H1 (cell line): Measurements from ENCODE around the gene TLR1. TPM values are rescaled to one million over a fixed set of nuclear protein-coding genes. Genes with fewer than 3 reads are reported as not detected.
"Not testable (repeated sequence)": the region's sequence is repeated elsewhere in the genome, so short reads cannot be mapped to it uniquely, and the experiment has no call there.

Experiments
- CTCF ChIA-PET: fragments of 300-600 bp; sonication (Branson Sonifier 250); formaldehyde crosslinking; loops from one replicate; lab custom pipeline; 2021; ENCODE audit not compliant: partially characterized antibody; lab: Charles Lee
- POLR2A ChIA-PET: fragments of 300-600 bp; sonication (Branson Sonifier 250); formaldehyde crosslinking; loops from one replicate; lab custom pipeline; 2021; ENCODE audit warnings: inconsistent platforms; ENCODE audit not compliant: partially characterized antibody; lab: Charles Lee
- DNase-seq, 2 experiments: peaks; one replicate each; pipeline versions ENCODE4 v3.0.0 to v3.0.0-alpha.2; 2010 to 2022; ENCODE audit warnings: low spot score in 2 of 2, low read depth in 1 of 2, mixed read lengths in 1 of 2
- FAIRE-seq: peaks from 2 replicates; lab custom pipeline; 2011; peaks lifted over from hg19 to GRCh38; lab: Jason Lieb, UNC
- H2AFZ ChIP-seq: 2 replicates; pipeline ENCODE4 v1.8.1; 2012; ENCODE audit warnings: low read length, inconsistent platforms
- H2AK5ac ChIP-seq: 2 replicates; pipeline ENCODE4 v1.6.1; 2013; ENCODE audit warnings: low read depth, low read length
- H2BK120ac ChIP-seq: replicated peaks from 2 replicates; pipeline ENCODE3; 2013; ENCODE audit warnings: low read depth, low read length, inconsistent platforms
- H2BK12ac ChIP-seq: 2 replicates; pipeline ENCODE4 v1.6.1; 2013; ENCODE audit warnings: low read depth, low read length
- H2BK15ac ChIP-seq: 2 replicates; pipeline ENCODE4 v1.6.1; 2013; ENCODE audit warnings: low read length
- H2BK20ac ChIP-seq: 2 replicates; pipeline ENCODE4 v1.6.1; 2013; ENCODE audit warnings: low read length
- H2BK5ac ChIP-seq: 2 replicates; pipeline ENCODE4 v1.6.1; 2013; ENCODE audit warnings: low read depth, low read length
- H3K14ac ChIP-seq: 2 replicates; pipeline ENCODE4 v1.6.1; 2013; ENCODE audit warnings: inconsistent platforms; ENCODE audit not compliant: insufficient read length
- H3K18ac ChIP-seq: 2 replicates; pipeline ENCODE4 v1.6.1; 2013; ENCODE audit warnings: low read length; ENCODE audit errors: extremely low read depth
- H3K23ac ChIP-seq: 2 replicates; pipeline ENCODE4 v1.6.1; 2013; ENCODE audit warnings: inconsistent platforms; ENCODE audit not compliant: insufficient read length
- H3K23me2 ChIP-seq: 2 replicates; pipeline ENCODE4 v1.6.1; 2013; ENCODE audit warnings: low read depth, low read length
- H3K27ac ChIP-seq: 2 replicates; pipeline ENCODE4 v1.6.1; 2011; ENCODE audit warnings: low read depth, low read length, inconsistent platforms
- H3K27me3 ChIP-seq, 4 experiments: replicated peaks in 1 of 4; 1 replicate in 1 of 4; 2 replicates in 3 of 4; pipeline versions ENCODE4 v1.6.1 to v1.8.1; 2011 to 2013; ENCODE audit warnings: low read length in 3 of 4, mild to moderate bottlenecking in 3 of 4, inconsistent platforms in 2 of 4, mixed read lengths in 2 of 4, moderate library complexity in 1 of 4; ENCODE audit not compliant: control insufficient read depth in 3 of 4, insufficient read depth in 3 of 4; ENCODE audit errors: extremely low read depth in 1 of 4
- H3K36me3 ChIP-seq, 4 experiments: 2 replicates each; pipeline versions ENCODE4 v1.6.1 to v1.8.1; 2011 to 2013; ENCODE audit warnings: mild to moderate bottlenecking in 4 of 4, low read length in 3 of 4, moderate library complexity in 2 of 4, control low read depth in 1 of 4, inconsistent platforms in 1 of 4; ENCODE audit not compliant: insufficient read depth in 4 of 4, control insufficient read depth in 2 of 4
- H3K4ac ChIP-seq: replicated peaks from 2 replicates; pipeline ENCODE3; 2013; ENCODE audit warnings: low read length, low read depth, mixed read lengths, inconsistent platforms; ENCODE audit not compliant: insufficient read length
- H3K4me1 ChIP-seq, 4 experiments: replicated peaks in 1 of 4; 1 replicate in 1 of 4; 2 replicates in 3 of 4; pipeline versions ENCODE4 v1.6.1 to v1.8.1; 2011 to 2013; ENCODE audit warnings: low read length in 3 of 4, inconsistent platforms in 2 of 4, mixed read lengths in 1 of 4; ENCODE audit not compliant: insufficient read depth in 4 of 4, control insufficient read depth in 3 of 4
- H3K4me2 ChIP-seq, 2 experiments: 2 replicates each; pipeline versions ENCODE4 v1.6.1 to v1.8.1; 2011 to 2013; ENCODE audit warnings: low read depth in 2 of 2, low read length in 2 of 2, control low read depth in 1 of 2, inconsistent platforms in 1 of 2, mild to moderate bottlenecking in 1 of 2; ENCODE audit not compliant: insufficient read depth in 1 of 2
- H3K4me3 ChIP-seq, 4 experiments: fragments of 200-600, 300-600 bp in 1 of 4; sonication (generic), shearing (Covaris generic), sonication (Bioruptor Twin) in 1 of 4; 2 replicates each; pipeline versions ENCODE4 v1.5.1 to v1.8.1; 2011 to 2016; ENCODE audit warnings: low read length in 4 of 4, low read depth in 3 of 4, control low read depth in 2 of 4, inconsistent platforms in 2 of 4, mild to moderate bottlenecking in 2 of 4, mixed read lengths in 1 of 4, moderate library complexity in 1 of 4; ENCODE audit not compliant: insufficient read depth in 2 of 4; ENCODE audit errors: extremely low read depth in 1 of 4
- H3K56ac ChIP-seq: replicated peaks from 2 replicates; pipeline ENCODE3; 2013; ENCODE audit warnings: low read depth, mild to moderate bottlenecking, mixed read lengths, low read length, inconsistent platforms; ENCODE audit not compliant: insufficient read length
- H3K79me1 ChIP-seq: 2 replicates; pipeline ENCODE4 v1.6.1; 2013; ENCODE audit warnings: low read depth, low read length, control low read depth
- H3K79me2 ChIP-seq, 2 experiments: 2 replicates each; pipeline versions ENCODE4 v1.6.1 to v1.8.1; 2012 to 2013; ENCODE audit warnings: low read length in 2 of 2, mild to moderate bottlenecking in 2 of 2, inconsistent platforms in 1 of 2; ENCODE audit not compliant: insufficient read depth in 2 of 2, control insufficient read depth in 1 of 2
- H3K9ac ChIP-seq, 4 experiments: replicated peaks in 1 of 4; 1 replicate in 1 of 4; 2 replicates in 3 of 4; pipeline versions ENCODE4 v1.6.1 to v1.8.1; 2011 to 2013; ENCODE audit warnings: low read depth in 3 of 4, low read length in 3 of 4, control low read depth in 2 of 4, mild to moderate bottlenecking in 2 of 4, moderate library complexity in 2 of 4, inconsistent platforms in 1 of 4; ENCODE audit errors: extremely low read depth in 1 of 4
- H3K9me3 ChIP-seq, 2 experiments: 2 replicates each; pipeline versions ENCODE4 v1.6.1 to v1.8.1; 2012 to 2013; ENCODE audit warnings: mild to moderate bottlenecking in 2 of 2, moderate library complexity in 2 of 2, control low read depth in 1 of 2, inconsistent platforms in 1 of 2, low read depth in 1 of 2, low read length in 1 of 2, mixed read lengths in 1 of 2; ENCODE audit not compliant: insufficient read depth in 2 of 2
- H4K20me1 ChIP-seq, 2 experiments: replicated peaks in 1 of 2; 2 replicates each; pipeline versions ENCODE3 to v1.8.1; 2011 to 2013; ENCODE audit warnings: inconsistent platforms in 2 of 2, low read length in 2 of 2, mild to moderate bottlenecking in 1 of 2; ENCODE audit not compliant: insufficient read depth in 2 of 2, control insufficient read depth in 1 of 2
- H4K5ac ChIP-seq: 2 replicates; pipeline ENCODE4 v1.6.1; 2013; ENCODE audit warnings: low read length, low read depth, mixed read lengths, inconsistent platforms; ENCODE audit not compliant: insufficient read length
- H4K8ac ChIP-seq: 2 replicates; pipeline ENCODE4 v1.8.0; 2013; ENCODE audit warnings: mild to moderate bottlenecking, moderate library complexity, low read length, inconsistent platforms; ENCODE audit not compliant: insufficient read depth; ENCODE audit errors: extremely low read depth
- H4K91ac ChIP-seq: replicated peaks from 2 replicates; pipeline ENCODE3; 2013; ENCODE audit warnings: low read length, mixed read lengths, inconsistent platforms; ENCODE audit not compliant: insufficient read length
- WGBS, 2 experiments: shearing (Covaris generic) in 1 of 2; methylation state at CpG; one replicate each; pipeline versions ENCODE4 v1.1.6 to v1.1.7; 2013 to 2015; ENCODE audit warnings: low lambda C conversion rate in 2 of 2, mixed read lengths in 2 of 2, inconsistent platforms in 1 of 2, low coverage in 1 of 2, missing lambda C conversion rate in 1 of 2; ENCODE audit not compliant: insufficient replicate concordance in 2 of 2, insufficient coverage in 1 of 2, insufficient read length in 1 of 2; ENCODE audit errors: extremely low coverage in 1 of 2, missing lambda C conversion rate in 1 of 2; 5-methylcytosine and 5-hydroxymethylcytosine counted together
- polyA plus RNA-seq, 7 experiments: library from polyadenylated mRNA; depleted of rRNA in 3 of 7; stranded (reverse) in 5 of 7; unstranded in 2 of 7; fragments of >200 nt in 5 of 7; fragments of 200-250 nt in 2 of 7; gene quantifications; 1 replicate in 5 of 7; 2 replicates in 1 of 7; 4 replicates in 1 of 7; pipeline versions ENCODE4 v1.2.1 to v1.2.3, GENCODE V29; 2011 to 2013; ENCODE audit warnings: missing spikeins in 2 of 7, mixed read lengths in 2 of 7
- total RNA-seq: library from RNA; stranded (reverse); fragmentation: NEBNext Ultra II Directional; extraction: Animal tissue kit (Norgen Biotek cat#: 25700); gene quantifications from 2 replicates; pipeline ENCODE4 v1.2.1, GENCODE V29; 2021

The TLR1 gene
- total and polyA plus RNA-seq, 2 of the 8 experiments (the other 6 are each of a cell fraction or from before 2014, with no cell fraction given) = not detected

GRCh38 chr4:38777925-38778324 is 26.7 kb downstream of the TLR1 start:
- H2AFZ ChIP-seq, H3K14ac ChIP-seq, H3K36me3 ChIP-seq, H3K4me3 ChIP-seq, H3K9ac ChIP-seq, H2BK12ac ChIP-seq, H3K79me1 ChIP-seq, H2BK20ac ChIP-seq, H3K23me2 ChIP-seq, H4K91ac ChIP-seq, H3K23ac ChIP-seq, H4K8ac ChIP-seq, H4K20me1 ChIP-seq, H2BK5ac ChIP-seq, H3K27ac ChIP-seq, H3K9me3 ChIP-seq, H2BK15ac ChIP-seq, H3K27me3 ChIP-seq, FAIRE-seq, POLR2A ChIA-PET, H3K4me1 ChIP-seq, H3K56ac ChIP-seq, H3K18ac ChIP-seq, H3K79me2 ChIP-seq, H4K5ac ChIP-seq, DNase-seq, H3K4me2 ChIP-seq, H3K4ac ChIP-seq, H2BK120ac ChIP-seq, H2AK5ac ChIP-seq: not testable (repeated sequence)
- CTCF ChIA-PET = interaction anchor here (1.7 kb wide), 1 partner anchor 26 kb away, joined by 3 read pairs; the partner anchor contains the start of gene TLR1
- 89% methylated on average over 2 of the region's 2 CpGs; no CpG with 5 or more reads in 1 of the 2 experiments for WGBS, 2 experiments
